ENCODE data around the gene RNF112. TPM values are rescaled to one million over a fixed set of nuclear protein-coding genes. Genes with fewer than 3 reads are reported as not detected.

Gene RNF112
- total RNA-seq, 1 experiment from 2014 or later = 4.9 TPM

DNA sequence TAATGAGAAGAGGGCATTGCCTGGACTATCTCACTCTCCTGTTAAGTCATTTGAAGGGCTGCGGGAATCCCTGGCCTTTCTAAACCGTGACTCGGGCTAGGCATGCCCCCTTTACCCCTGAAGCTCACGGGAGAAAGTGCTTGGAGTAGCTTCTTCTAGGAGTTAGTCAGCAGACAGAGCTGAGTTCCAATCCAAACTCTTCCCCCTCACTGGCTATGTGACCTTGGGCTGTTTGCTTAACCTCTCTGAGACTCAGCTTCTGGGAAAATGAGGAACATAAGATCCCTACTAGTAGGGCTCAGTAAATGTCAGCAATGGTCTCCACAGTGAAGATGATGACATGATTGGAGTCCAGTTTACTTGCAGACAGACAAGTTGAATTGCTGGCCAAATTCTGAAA, 42.8 kb upstream of the RNF112 start:
- TF ChIP-seq PRRX2 (CRISPR knock-in tag; IDR thresholded peaks at IDR 0.05) = no peak
- TF ChIP-seq IRF2 (CRISPR knock-in tag; IDR thresholded peaks at IDR 0.05; ENCODE audit: borderline replicate concordance, low read depth) = no peak
- no peak for TF ChIP-seq ZBTB21 (CRISPR knock-in tag; IDR thresholded peaks at IDR 0.05; ENCODE audit: borderline replicate concordance)
- no peak for TF ChIP-seq HMGXB4 (CRISPR knock-in tag; IDR thresholded peaks at IDR 0.05)
- TF ChIP-seq, protein P1, sequence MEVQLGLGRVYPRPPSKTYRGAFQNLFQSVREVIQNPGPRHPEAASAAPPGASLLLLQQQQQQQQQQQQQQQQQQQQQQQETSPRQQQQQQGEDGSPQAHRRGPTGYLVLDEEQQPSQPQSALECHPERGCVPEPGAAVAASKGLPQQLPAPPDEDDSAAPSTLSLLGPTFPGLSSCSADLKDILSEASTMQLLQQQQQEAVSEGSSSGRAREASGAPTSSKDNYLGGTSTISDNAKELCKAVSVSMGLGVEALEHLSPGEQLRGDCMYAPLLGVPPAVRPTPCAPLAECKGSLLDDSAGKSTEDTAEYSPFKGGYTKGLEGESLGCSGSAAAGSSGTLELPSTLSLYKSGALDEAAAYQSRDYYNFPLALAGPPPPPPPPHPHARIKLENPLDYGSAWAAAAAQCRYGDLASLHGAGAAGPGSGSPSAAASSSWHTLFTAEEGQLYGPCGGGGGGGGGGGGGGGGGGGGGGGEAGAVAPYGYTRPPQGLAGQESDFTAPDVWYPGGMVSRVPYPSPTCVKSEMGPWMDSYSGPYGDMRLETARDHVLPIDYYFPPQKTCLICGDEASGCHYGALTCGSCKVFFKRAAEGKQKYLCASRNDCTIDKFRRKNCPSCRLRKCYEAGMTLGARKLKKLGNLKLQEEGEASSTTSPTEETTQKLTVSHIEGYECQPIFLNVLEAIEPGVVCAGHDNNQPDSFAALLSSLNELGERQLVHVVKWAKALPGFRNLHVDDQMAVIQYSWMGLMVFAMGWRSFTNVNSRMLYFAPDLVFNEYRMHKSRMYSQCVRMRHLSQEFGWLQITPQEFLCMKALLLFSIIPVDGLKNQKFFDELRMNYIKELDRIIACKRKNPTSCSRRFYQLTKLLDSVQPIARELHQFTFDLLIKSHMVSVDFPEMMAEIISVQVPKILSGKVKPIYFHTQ (CRISPR knock-in tag; IDR thresholded peaks at IDR 0.05) = no peak
- TF ChIP-seq ZNF219 (CRISPR knock-in tag; IDR thresholded peaks at IDR 0.05; ENCODE audit: borderline replicate concordance) = no peak
- no peak for TF ChIP-seq GABPB1 (CRISPR knock-in tag; IDR thresholded peaks at IDR 0.05)
- TF ChIP-seq, protein P2, sequence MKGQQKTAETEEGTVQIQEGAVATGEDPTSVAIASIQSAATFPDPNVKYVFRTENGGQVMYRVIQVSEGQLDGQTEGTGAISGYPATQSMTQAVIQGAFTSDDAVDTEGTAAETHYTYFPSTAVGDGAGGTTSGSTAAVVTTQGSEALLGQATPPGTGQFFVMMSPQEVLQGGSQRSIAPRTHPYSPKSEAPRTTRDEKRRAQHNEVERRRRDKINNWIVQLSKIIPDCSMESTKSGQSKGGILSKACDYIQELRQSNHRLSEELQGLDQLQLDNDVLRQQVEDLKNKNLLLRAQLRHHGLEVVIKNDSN (CRISPR knock-in tag; IDR thresholded peaks at IDR 0.05) = no peak
- no peak for TF ChIP-seq ZNF671 (CRISPR knock-in tag; IDR thresholded peaks at IDR 0.05)
- TF ChIP-seq GRHL2 (CRISPR knock-in tag; IDR thresholded peaks at IDR 0.05; ENCODE audit: insufficient replicate concordance, severe bottlenecking) = no peak
- TF ChIP-seq FOXJ3 (CRISPR knock-in tag; IDR thresholded peaks at IDR 0.05; ENCODE audit: borderline replicate concordance) = no peak
- TF ChIP-seq NR3C1 (CRISPR knock-in tag; conservative IDR thresholded peaks at IDR 0.05; ENCODE audit: low read depth) = no peak
- TF ChIP-seq, protein P3, sequence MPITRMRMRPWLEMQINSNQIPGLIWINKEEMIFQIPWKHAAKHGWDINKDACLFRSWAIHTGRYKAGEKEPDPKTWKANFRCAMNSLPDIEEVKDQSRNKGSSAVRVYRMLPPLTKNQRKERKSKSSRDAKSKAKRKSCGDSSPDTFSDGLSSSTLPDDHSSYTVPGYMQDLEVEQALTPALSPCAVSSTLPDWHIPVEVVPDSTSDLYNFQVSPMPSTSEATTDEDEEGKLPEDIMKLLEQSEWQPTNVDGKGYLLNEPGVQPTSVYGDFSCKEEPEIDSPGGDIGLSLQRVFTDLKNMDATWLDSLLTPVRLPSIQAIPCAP (CRISPR knock-in tag; IDR thresholded peaks at IDR 0.05) = no peak
- DNase-seq (ENCODE audit: low spot score) (no peak), ATAC-seq (no peak)
- Mint-ChIP-seq H3K4me1 (peaks cover 10% of the 10 kb centered on the region), H3K9me3 (no peaks in the 10 kb centered on the region), H3K36me3 (no peaks in the 10 kb centered on the region), H3K4me3 (no peak overlapping the region), H3K27ac (no peak overlapping the region), H3K27me3 (ENCODE audit: low read depth) (no peaks in the 10 kb centered on the region)
- CTCF ChIA-PET = no interaction called here
- POLR2A ChIA-PET = interaction anchor here (1.5 kb wide), 1 partner anchor 9 kb away, joined by 5 read pairs; no protein-coding TSS in a partner anchor

DNA sequence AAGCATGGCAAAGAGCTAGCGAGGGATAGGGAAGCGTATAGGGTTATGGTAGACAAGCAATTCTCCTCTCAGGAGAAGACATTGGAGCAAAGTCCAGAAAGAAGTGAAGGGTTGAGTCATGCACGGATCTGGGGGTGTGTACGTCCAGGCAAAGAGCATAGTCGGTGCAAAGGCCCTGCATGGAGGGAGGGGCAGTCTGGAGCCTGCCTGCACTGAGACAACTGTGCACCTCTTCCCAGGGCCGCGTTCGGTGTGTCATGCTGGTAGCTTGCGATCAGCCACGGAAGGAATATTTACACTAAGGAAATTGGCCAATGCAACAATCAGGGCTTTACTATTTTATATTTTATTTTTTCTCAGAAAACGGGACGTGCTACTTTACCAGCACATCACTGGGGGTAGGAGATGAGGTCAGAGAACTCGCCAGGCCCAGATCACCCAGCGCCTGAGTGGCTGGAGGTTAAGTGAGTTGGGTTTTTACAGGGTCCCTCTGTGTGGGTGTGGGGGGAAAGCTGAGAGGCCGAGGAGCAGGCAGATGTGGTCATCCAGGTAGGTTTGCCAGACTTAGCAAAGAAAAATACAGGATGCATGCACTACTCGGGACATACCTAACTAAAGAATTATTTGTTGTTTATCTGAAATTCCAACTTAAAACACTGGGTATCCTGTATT, 41.8 kb upstream of the RNF112 start:
- no peaks in the 10 kb centered on the region for H3K27me3 Mint-ChIP-seq (ENCODE audit: low read depth)
- no peak overlapping the region; the same call in 1 of the 2 replicates for H3K27ac Mint-ChIP-seq
- H3K9me3 Mint-ChIP-seq = no peaks in the 10 kb centered on the region
- ChIA-PET CTCF (interaction anchor here (1.0 kb wide), 1 partner anchor 78 kb away, joined by 5 read pairs; no protein-coding TSS in a partner anchor), POLR2A (interaction anchor here (1.5 kb wide), 1 partner anchor 8 kb away, joined by 5 read pairs; no protein-coding TSS in a partner anchor)
- no peak overlapping the region for H3K4me3 Mint-ChIP-seq
- peaks cover 3% of the 10 kb centered on the region for H3K4me1 Mint-ChIP-seq
- ATAC-seq (no peak), DNase-seq (ENCODE audit: low spot score) (no peak)
- no peaks in the 10 kb centered on the region for H3K36me3 Mint-ChIP-seq
- TF ChIP-seq ATF6 (CRISPR knock-in tag; IDR thresholded peaks at IDR 0.05) = no peak
- TF ChIP-seq, protein P4, sequence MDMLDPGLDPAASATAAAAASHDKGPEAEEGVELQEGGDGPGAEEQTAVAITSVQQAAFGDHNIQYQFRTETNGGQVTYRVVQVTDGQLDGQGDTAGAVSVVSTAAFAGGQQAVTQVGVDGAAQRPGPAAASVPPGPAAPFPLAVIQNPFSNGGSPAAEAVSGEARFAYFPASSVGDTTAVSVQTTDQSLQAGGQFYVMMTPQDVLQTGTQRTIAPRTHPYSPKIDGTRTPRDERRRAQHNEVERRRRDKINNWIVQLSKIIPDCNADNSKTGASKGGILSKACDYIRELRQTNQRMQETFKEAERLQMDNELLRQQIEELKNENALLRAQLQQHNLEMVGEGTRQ (CRISPR knock-in tag; IDR thresholded peaks at IDR 0.05) = no peak
- no peak for TF ChIP-seq KAT7 (CRISPR knock-in tag; IDR thresholded peaks at IDR 0.05; ENCODE audit: borderline replicate concordance)
- no peak for TF ChIP-seq NR1H2 (CRISPR knock-in tag; IDR thresholded peaks at IDR 0.05)
- TF ChIP-seq IRF2 (CRISPR knock-in tag; IDR thresholded peaks at IDR 0.05; ENCODE audit: borderline replicate concordance, low read depth) = no peak
- no peak for TF ChIP-seq NFE2L1 (CRISPR knock-in tag; IDR thresholded peaks at IDR 0.05)
- TF ChIP-seq, protein P5, sequence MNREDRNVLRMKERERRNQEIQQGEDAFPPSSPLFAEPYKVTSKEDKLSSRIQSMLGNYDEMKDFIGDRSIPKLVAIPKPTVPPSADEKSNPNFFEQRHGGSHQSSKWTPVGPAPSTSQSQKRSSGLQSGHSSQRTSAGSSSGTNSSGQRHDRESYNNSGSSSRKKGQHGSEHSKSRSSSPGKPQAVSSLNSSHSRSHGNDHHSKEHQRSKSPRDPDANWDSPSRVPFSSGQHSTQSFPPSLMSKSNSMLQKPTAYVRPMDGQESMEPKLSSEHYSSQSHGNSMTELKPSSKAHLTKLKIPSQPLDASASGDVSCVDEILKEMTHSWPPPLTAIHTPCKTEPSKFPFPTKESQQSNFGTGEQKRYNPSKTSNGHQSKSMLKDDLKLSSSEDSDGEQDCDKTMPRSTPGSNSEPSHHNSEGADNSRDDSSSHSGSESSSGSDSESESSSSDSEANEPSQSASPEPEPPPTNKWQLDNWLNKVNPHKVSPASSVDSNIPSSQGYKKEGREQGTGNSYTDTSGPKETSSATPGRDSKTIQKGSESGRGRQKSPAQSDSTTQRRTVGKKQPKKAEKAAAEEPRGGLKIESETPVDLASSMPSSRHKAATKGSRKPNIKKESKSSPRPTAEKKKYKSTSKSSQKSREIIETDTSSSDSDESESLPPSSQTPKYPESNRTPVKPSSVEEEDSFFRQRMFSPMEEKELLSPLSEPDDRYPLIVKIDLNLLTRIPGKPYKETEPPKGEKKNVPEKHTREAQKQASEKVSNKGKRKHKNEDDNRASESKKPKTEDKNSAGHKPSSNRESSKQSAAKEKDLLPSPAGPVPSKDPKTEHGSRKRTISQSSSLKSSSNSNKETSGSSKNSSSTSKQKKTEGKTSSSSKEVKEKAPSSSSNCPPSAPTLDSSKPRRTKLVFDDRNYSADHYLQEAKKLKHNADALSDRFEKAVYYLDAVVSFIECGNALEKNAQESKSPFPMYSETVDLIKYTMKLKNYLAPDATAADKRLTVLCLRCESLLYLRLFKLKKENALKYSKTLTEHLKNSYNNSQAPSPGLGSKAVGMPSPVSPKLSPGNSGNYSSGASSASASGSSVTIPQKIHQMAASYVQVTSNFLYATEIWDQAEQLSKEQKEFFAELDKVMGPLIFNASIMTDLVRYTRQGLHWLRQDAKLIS (CRISPR knock-in tag; IDR thresholded peaks at IDR 0.05; ENCODE audit: borderline replicate concordance) = no peak
- TF ChIP-seq, protein P3 (CRISPR knock-in tag; IDR thresholded peaks at IDR 0.05) = no peak
- TF ChIP-seq ZNF396 (CRISPR knock-in tag; IDR thresholded peaks at IDR 0.05; ENCODE audit: borderline replicate concordance) = no peak
